ENCODE measurements around the gene C5orf58.

C5orf58 gene

GRCh38 chr5:170221327-170221741 lies 11.5 kb upstream of the C5orf58 start:
- Histone ChIP-seq H2AFZ (ENCODE audit: low read depth, low read length) (no peak overlapping the region), H3K79me1 (replicated peaks; ENCODE audit: low read length, poor library complexity, severe bottlenecking) (no peaks in the 10 kb centered on the region), H3K4me1 (ENCODE audit: control insufficient read depth, insufficient read depth, low read depth, low read length) (peaks cover 4% of the 10 kb centered on the region), H4K8ac (ENCODE audit: low read length) (peak overlapping the region; percentile 21), H2BK120ac (ENCODE audit: low read depth, low read length) (no peak overlapping the region), H3K27me3 (ENCODE audit: control insufficient read depth in 1 of 2, insufficient read depth in 1 of 2, low read length in 2 of 2) (no peaks in the 10 kb centered on the region), H3K9ac (ENCODE audit: low read length) (no peak overlapping the region), H3K4me3 (ENCODE audit: insufficient read depth in 1 of 2, low read depth in 1 of 2, low read length in 2 of 2) (no peak overlapping the region), H3K18ac (ENCODE audit: low read depth in 1 of 2, low read length in 2 of 2) (peak overlapping the region in 1 of 2 experiments; percentile 6), H2AK5ac (ENCODE audit: low read length, severe bottlenecking) (no peak overlapping the region), H2BK5ac (ENCODE audit: low read depth, low read length, poor library complexity, severe bottlenecking) (no peak overlapping the region), H2BK12ac (ENCODE audit: low read length in 2 of 2) (no peak overlapping the region), H2BK15ac (ENCODE audit: low read depth, poor library complexity, severe bottlenecking) (no peak overlapping the region), H3K23ac (ENCODE audit: low read length in 2 of 2) (no peak overlapping the region), H3K14ac (ENCODE audit: low read length in 2 of 2) (no peak overlapping the region), H3K4ac (ENCODE audit: low read depth in 1 of 2, low read length in 2 of 2) (no peak overlapping the region), H3K4me2 (ENCODE audit: low read length, poor library complexity, severe bottlenecking) (no peak overlapping the region), H3K27ac (ENCODE audit: low read length, poor library complexity, severe bottlenecking) (no peak overlapping the region), H4K91ac (ENCODE audit: low read length) (no peak overlapping the region), H3K36me3 (ENCODE audit: control insufficient read depth in 1 of 2, insufficient read depth in 2 of 2, low read depth in 1 of 2, low read length in 2 of 2) (no peaks in the 10 kb centered on the region), H3K9me3 (ENCODE audit: control insufficient read depth, low read length) (no peaks in the 10 kb centered on the region)
- 21% methylated on average over 4 of the region's 6 CpGs for WGBS
- peak; percentile 91 for DNase-seq

GRCh38 chr5:170223360-170223759 lies 9.4 kb upstream of the C5orf58 start:
- Histone ChIP-seq H3K36me3 (ENCODE audit: control insufficient read depth in 1 of 2, insufficient read depth in 2 of 2, low read depth in 1 of 2, low read length in 2 of 2) (no peaks in the 10 kb centered on the region), H3K9ac (ENCODE audit: low read length) (no peak overlapping the region), H3K23ac (ENCODE audit: low read length in 2 of 2) (no peak overlapping the region), H4K91ac (ENCODE audit: low read length) (no peak overlapping the region), H3K27me3 (ENCODE audit: control insufficient read depth in 1 of 2, insufficient read depth in 1 of 2, low read length in 2 of 2) (no peaks in the 10 kb centered on the region), H2BK15ac (ENCODE audit: low read depth, poor library complexity, severe bottlenecking) (no peak overlapping the region), H2BK12ac (ENCODE audit: low read length in 2 of 2) (no peak overlapping the region), H2BK120ac (ENCODE audit: low read depth, low read length) (peak overlapping the region; percentile 38), H3K4me3 (ENCODE audit: insufficient read depth in 1 of 2, low read depth in 1 of 2, low read length in 2 of 2) (no peak overlapping the region), H3K27ac (ENCODE audit: low read length, poor library complexity, severe bottlenecking) (no peak overlapping the region), H3K18ac (ENCODE audit: low read depth in 1 of 2, low read length in 2 of 2) (no peak overlapping the region), H2AFZ (ENCODE audit: low read depth, low read length) (no peak overlapping the region), H3K4me2 (ENCODE audit: low read length, poor library complexity, severe bottlenecking) (no peak overlapping the region), H3K4ac (ENCODE audit: low read depth in 1 of 2, low read length in 2 of 2) (no peak overlapping the region), H2AK5ac (ENCODE audit: low read length, severe bottlenecking) (no peak overlapping the region), H4K8ac (ENCODE audit: low read length) (no peak overlapping the region), H3K9me3 (ENCODE audit: control insufficient read depth, low read length) (no peaks in the 10 kb centered on the region), H2BK5ac (ENCODE audit: low read depth, low read length, poor library complexity, severe bottlenecking) (no peak overlapping the region), H3K79me1 (replicated peaks; ENCODE audit: low read length, poor library complexity, severe bottlenecking) (no peaks in the 10 kb centered on the region), H3K4me1 (ENCODE audit: control insufficient read depth, insufficient read depth, low read depth, low read length) (peaks cover 4% of the 10 kb centered on the region), H3K14ac (ENCODE audit: low read length in 2 of 2) (no peak overlapping the region)
- peak; percentile 59 for DNase-seq

- H3K9me3 ChIP-seq (ENCODE audit: control insufficient read depth, low read length) = no peaks in the 10 kb centered on the region
- H3K9ac ChIP-seq (ENCODE audit: low read length) = no peak overlapping the region
- peak overlapping the region in 1 of 2 experiments; percentile 21 for H3K4ac ChIP-seq (ENCODE audit: low read depth in 1 of 2, low read length in 2 of 2)
- no peak overlapping the region for H2BK5ac ChIP-seq (ENCODE audit: low read depth, low read length, poor library complexity, severe bottlenecking)
- no peaks in the 10 kb centered on the region for H3K36me3 ChIP-seq (ENCODE audit: control insufficient read depth in 1 of 2, insufficient read depth in 2 of 2, low read depth in 1 of 2, low read length in 2 of 2)
- no peak overlapping the region for H3K14ac ChIP-seq (ENCODE audit: low read length in 2 of 2)
- H3K23ac ChIP-seq (ENCODE audit: low read length in 2 of 2) = no peak overlapping the region
- H2AFZ ChIP-seq (ENCODE audit: low read depth, low read length) = no peak overlapping the region
- H2BK15ac ChIP-seq (ENCODE audit: low read depth, poor library complexity, severe bottlenecking) = no peak overlapping the region
- WGBS = 44% methylated on average over 5 of the region's 5 CpGs
- no peaks in the 10 kb centered on the region for H3K27me3 ChIP-seq (ENCODE audit: control insufficient read depth in 1 of 2, insufficient read depth in 1 of 2, low read length in 2 of 2)
- H2BK12ac ChIP-seq (ENCODE audit: low read length in 2 of 2) = no peak overlapping the region
- H2AK5ac ChIP-seq (ENCODE audit: low read length, severe bottlenecking) = no peak overlapping the region
- H4K8ac ChIP-seq (ENCODE audit: low read length) = no peak overlapping the region
- no peaks in the 10 kb centered on the region for H3K79me1 ChIP-seq (replicated peaks; ENCODE audit: low read length, poor library complexity, severe bottlenecking)
- H2BK120ac ChIP-seq (ENCODE audit: low read depth, low read length) = peak overlapping the region; percentile 38
- H3K4me2 ChIP-seq (ENCODE audit: low read length, poor library complexity, severe bottlenecking) = no peak overlapping the region
- no peak overlapping the region for H3K27ac ChIP-seq (ENCODE audit: low read length, poor library complexity, severe bottlenecking)
- H3K18ac ChIP-seq (ENCODE audit: low read depth in 1 of 2, low read length in 2 of 2) = peak overlapping the region in 1 of 2 experiments; percentile 48
- no peak overlapping the region for H3K4me3 ChIP-seq (ENCODE audit: insufficient read depth in 1 of 2, low read depth in 1 of 2, low read length in 2 of 2)
- H3K4me1 ChIP-seq (ENCODE audit: control insufficient read depth, insufficient read depth, low read depth, low read length) = peaks cover 2% of the 10 kb centered on the region
- peak; percentile 34 for DNase-seq
- no peak overlapping the region for H4K91ac ChIP-seq (ENCODE audit: low read length)
These were observed 8.9 kb upstream of the C5orf58 start for GRCh38 chr5:170223906-170224305.

- Histone ChIP-seq H3K18ac (ENCODE audit: low read depth in 1 of 2, low read length in 2 of 2) (peak overlapping the region; percentile 6 to 77), H3K79me1 (replicated peaks; ENCODE audit: low read length, poor library complexity, severe bottlenecking) (no peaks in the 10 kb centered on the region), H3K4me3 (ENCODE audit: insufficient read depth in 1 of 2, low read depth in 1 of 2, low read length in 2 of 2) (no peak overlapping the region), H4K91ac (ENCODE audit: low read length) (no peak overlapping the region), H3K27ac (ENCODE audit: low read length, poor library complexity, severe bottlenecking) (no peak overlapping the region), H3K9ac (ENCODE audit: low read length) (no peak overlapping the region), H3K14ac (ENCODE audit: low read length in 2 of 2) (peak overlapping the region in 1 of 2 experiments; percentile 94), H3K4ac (ENCODE audit: low read depth in 1 of 2, low read length in 2 of 2) (peak overlapping the region in 1 of 2 experiments; percentile 52), H2BK5ac (ENCODE audit: low read depth, low read length, poor library complexity, severe bottlenecking) (no peak overlapping the region), H2BK12ac (ENCODE audit: low read length in 2 of 2) (peak overlapping the region; percentile 38 to 83), H3K36me3 (ENCODE audit: control insufficient read depth in 1 of 2, insufficient read depth in 2 of 2, low read depth in 1 of 2, low read length in 2 of 2) (no peaks in the 10 kb centered on the region), H2BK15ac (ENCODE audit: low read depth, poor library complexity, severe bottlenecking) (no peak overlapping the region), H3K9me3 (ENCODE audit: control insufficient read depth, low read length) (no peaks in the 10 kb centered on the region), H3K27me3 (ENCODE audit: control insufficient read depth in 1 of 2, insufficient read depth in 1 of 2, low read length in 2 of 2) (no peaks in the 10 kb centered on the region), H2BK120ac (ENCODE audit: low read depth, low read length) (no peak overlapping the region), H3K4me2 (ENCODE audit: low read length, poor library complexity, severe bottlenecking) (no peak overlapping the region), H2AFZ (ENCODE audit: low read depth, low read length) (no peak overlapping the region), H3K4me1 (ENCODE audit: control insufficient read depth, insufficient read depth, low read depth, low read length) (no peaks in the 10 kb centered on the region), H2AK5ac (ENCODE audit: low read length, severe bottlenecking) (no peak overlapping the region), H3K23ac (ENCODE audit: low read length in 2 of 2) (no peak overlapping the region), H4K8ac (ENCODE audit: low read length) (no peak overlapping the region)
- 47% methylated on average over 5 of the region's 7 CpGs for WGBS
- peak; percentile 68 for DNase-seq
These were observed 7.3 kb upstream of the C5orf58 start for GRCh38 chr5:170225326-170226128.
